H1 (cell line): Measurements from ENCODE around the gene CFAP61.

Experiments
- CBX8 ChIP-seq: fragments of 300-800, 300-1000 bp; sonication (generic); IDR thresholded peaks from 2 replicates; pipeline ENCODE4 v1.7.1; 2016; ENCODE audit warnings: low read depth, low read length, borderline replicate concordance
- CEBPB ChIP-seq: IDR thresholded peaks from 2 replicates; pipeline ENCODE4 v1.6.1; 2012; ENCODE audit warnings: low read depth, low read length
- CREB1 ChIP-seq: IDR thresholded peaks from 2 replicates; pipeline ENCODE4 v1.6.1; 2012; ENCODE audit warnings: inconsistent platforms
- EP300 ChIP-seq, 2 experiments: IDR thresholded peaks; 1 replicate in 1 of 2; 2 replicates in 1 of 2; pipeline ENCODE4 v1.6.1; 2011 to 2012; ENCODE audit warnings: low read depth in 2 of 2, low read length in 2 of 2, mild to moderate bottlenecking in 2 of 2, borderline replicate concordance in 1 of 2, inconsistent platforms in 1 of 2, moderate library complexity in 1 of 2
- FOSL1 ChIP-seq: IDR thresholded peaks from 2 replicates; pipeline ENCODE4 v1.6.1; 2011; ENCODE audit warnings: mild to moderate bottlenecking, low read depth, low read length, moderate library complexity; ENCODE audit not compliant: insufficient read depth
- GABPA ChIP-seq: IDR thresholded peaks from 2 replicates; pipeline ENCODE4 v1.6.1; 2011; ENCODE audit warnings: mild to moderate bottlenecking, low read length, moderate library complexity, borderline replicate concordance; ENCODE audit not compliant: insufficient read depth
- RAD21 ChIP-seq, 2 experiments: IDR thresholded peaks in 1 of 2; conservative IDR thresholded peaks in 1 of 2; 2 replicates each; pipeline ENCODE4 v1.6.1; 2011; ENCODE audit warnings: low read depth in 2 of 2, low read length in 2 of 2, improper control_type of control experiment in 1 of 2, inconsistent platforms in 1 of 2, mild to moderate bottlenecking in 1 of 2, moderate library complexity in 1 of 2
- RNF2 ChIP-seq: fragments of 200-900, 300-1000 bp; sonication (generic); IDR thresholded peaks from 2 replicates; pipeline ENCODE4 v1.7.1; 2016; ENCODE audit warnings: borderline replicate concordance, low read depth, mild to moderate bottlenecking, antibody characterized with exemption, low read length; ENCODE audit not compliant: poor library complexity, severe bottlenecking; ENCODE audit errors: missing control alignments
- RXRA ChIP-seq: IDR thresholded peaks from 2 replicates; pipeline ENCODE4 v1.6.1; 2011; ENCODE audit warnings: low read depth, mild to moderate bottlenecking, low read length, moderate library complexity; ENCODE audit not compliant: insufficient read depth
- SP4 ChIP-seq: IDR thresholded peaks from 2 replicates; pipeline ENCODE4 v1.6.1; 2012; ENCODE audit warnings: low read length, inconsistent platforms
- TAF1 ChIP-seq: IDR thresholded peaks from 2 replicates; pipeline ENCODE4 v1.6.1; 2011; ENCODE audit warnings: mild to moderate bottlenecking, low read depth, low read length
- TF ChIP-seq, protein P1 (sequence below): IDR thresholded peaks from 2 replicates; pipeline ENCODE4 v1.6.1; 2011; ENCODE audit warnings: low read depth, mild to moderate bottlenecking, low read length; ENCODE audit not compliant: insufficient read depth
- TF ChIP-seq, protein P2 (sequence below), 3 experiments: IDR thresholded peaks; 1 replicate in 2 of 3; 2 replicates in 1 of 3; pipeline versions ENCODE4 v1.5.1 to v1.6.1; 2011; ENCODE audit warnings: low read length in 3 of 3, mild to moderate bottlenecking in 3 of 3, inconsistent platforms in 2 of 3, low read depth in 1 of 3, moderate library complexity in 1 of 3; ENCODE audit not compliant: insufficient read depth in 1 of 3; ENCODE audit errors: control extremely low read depth in 1 of 3
- TF ChIP-seq, protein P3 (sequence below): IDR thresholded peaks from 2 replicates; pipeline ENCODE4 v1.6.1; 2012; ENCODE audit warnings: inconsistent platforms

DNA sequence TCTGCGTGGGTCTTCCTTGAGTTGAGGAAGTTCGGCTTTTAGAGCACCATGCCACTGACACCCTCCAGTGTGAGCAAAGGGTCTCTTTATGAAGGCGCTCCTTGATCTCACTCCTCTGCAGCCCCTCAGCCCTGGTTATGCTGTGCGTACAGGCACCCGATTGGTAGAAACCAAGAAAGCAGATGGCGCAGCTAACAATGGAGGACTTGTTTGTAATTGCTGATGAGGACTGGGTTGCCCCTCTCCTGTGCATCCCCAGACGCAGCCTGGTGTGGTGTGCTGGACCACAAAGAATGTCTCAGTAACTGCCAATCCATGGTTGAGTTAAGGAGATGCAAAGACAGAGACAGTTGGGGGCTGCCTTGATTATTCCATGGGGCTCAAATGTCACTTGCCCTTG, 345.8 kb downstream of the CFAP61 start:
- no peak for TF ChIP-seq CREB1
- no peak for TF ChIP-seq TAF1
- TF ChIP-seq RXRA, result no peak
- TF ChIP-seq EP300 (IDR thresholded peaks at IDR 0.05; ENCODE audit: borderline replicate concordance in 1 of 2, low read depth in 2 of 2, low read length in 2 of 2), result no peak
- no peak for TF ChIP-seq GABPA
- no peak for TF ChIP-seq RNF2
- TF ChIP-seq, protein P1, sequence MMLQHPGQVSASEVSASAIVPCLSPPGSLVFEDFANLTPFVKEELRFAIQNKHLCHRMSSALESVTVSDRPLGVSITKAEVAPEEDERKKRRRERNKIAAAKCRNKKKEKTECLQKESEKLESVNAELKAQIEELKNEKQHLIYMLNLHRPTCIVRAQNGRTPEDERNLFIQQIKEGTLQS, result no peak
- TF ChIP-seq CBX8, result no peak
- no peak for TF ChIP-seq RAD21 (IDR thresholded peaks at IDR 0.05 in 1 of 2, conservative IDR thresholded peaks at IDR 0.05 in 1 of 2; ENCODE audit: low read depth in 2 of 2, low read length in 2 of 2)
- TF ChIP-seq, protein P2, sequence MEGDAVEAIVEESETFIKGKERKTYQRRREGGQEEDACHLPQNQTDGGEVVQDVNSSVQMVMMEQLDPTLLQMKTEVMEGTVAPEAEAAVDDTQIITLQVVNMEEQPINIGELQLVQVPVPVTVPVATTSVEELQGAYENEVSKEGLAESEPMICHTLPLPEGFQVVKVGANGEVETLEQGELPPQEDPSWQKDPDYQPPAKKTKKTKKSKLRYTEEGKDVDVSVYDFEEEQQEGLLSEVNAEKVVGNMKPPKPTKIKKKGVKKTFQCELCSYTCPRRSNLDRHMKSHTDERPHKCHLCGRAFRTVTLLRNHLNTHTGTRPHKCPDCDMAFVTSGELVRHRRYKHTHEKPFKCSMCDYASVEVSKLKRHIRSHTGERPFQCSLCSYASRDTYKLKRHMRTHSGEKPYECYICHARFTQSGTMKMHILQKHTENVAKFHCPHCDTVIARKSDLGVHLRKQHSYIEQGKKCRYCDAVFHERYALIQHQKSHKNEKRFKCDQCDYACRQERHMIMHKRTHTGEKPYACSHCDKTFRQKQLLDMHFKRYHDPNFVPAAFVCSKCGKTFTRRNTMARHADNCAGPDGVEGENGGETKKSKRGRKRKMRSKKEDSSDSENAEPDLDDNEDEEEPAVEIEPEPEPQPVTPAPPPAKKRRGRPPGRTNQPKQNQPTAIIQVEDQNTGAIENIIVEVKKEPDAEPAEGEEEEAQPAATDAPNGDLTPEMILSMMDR (IDR thresholded peaks at IDR 0.05; ENCODE audit: control extremely low read depth in 1 of 3, insufficient read depth in 1 of 3, low read depth in 1 of 3, low read length in 3 of 3), result no peak
- TF ChIP-seq CEBPB, result no peak
- TF ChIP-seq SP4, result no peak
- TF ChIP-seq FOSL1, result no peak
- TF ChIP-seq, protein P3, sequence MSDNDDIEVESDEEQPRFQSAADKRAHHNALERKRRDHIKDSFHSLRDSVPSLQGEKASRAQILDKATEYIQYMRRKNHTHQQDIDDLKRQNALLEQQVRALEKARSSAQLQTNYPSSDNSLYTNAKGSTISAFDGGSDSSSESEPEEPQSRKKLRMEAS, result no peak
